ENCODE data around the gene GPBP1.

GPBP1 gene

DNA sequence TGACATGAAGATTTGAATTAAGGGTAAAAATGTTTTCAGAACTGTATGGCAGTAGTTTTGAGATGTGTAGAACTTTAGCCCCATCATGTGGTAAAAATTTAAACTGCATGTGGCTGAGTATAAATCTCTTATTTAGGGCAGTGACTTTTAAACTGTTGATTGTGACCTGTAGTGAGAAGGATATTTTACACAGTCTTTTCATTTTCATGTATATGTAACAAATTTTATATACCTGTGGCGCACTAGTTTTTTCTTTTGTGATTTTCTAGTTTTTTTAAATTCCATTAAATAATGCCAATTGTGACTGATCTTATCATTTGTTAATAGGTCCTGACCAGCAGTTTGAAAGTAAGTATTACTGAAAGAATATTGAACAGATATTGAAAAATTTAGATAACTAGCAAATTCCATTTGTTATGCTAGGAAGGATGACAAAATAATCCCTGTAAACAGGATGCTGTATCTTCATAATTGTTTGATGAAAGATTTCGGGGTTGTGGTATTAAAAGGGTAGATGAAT is 47.2 kb downstream of the GPBP1 start:
- no peaks in the 10 kb centered on the region for H3K4me1 ChIP-seq (ENCODE audit: insufficient read depth, low read length)
- no peaks in the 10 kb centered on the region for H3K9me3 ChIP-seq (ENCODE audit: insufficient read depth, low read depth, low read length)
- no peak overlapping the region for H3K4me3 ChIP-seq (ENCODE audit: low read length)
- H3K36me3 ChIP-seq (ENCODE audit: insufficient read depth, low read depth, low read length) = peaks cover 33% of the 10 kb centered on the region
- H3K9ac ChIP-seq (ENCODE audit: low read depth, low read length) = no peak overlapping the region
- H3K27me3 ChIP-seq (ENCODE audit: insufficient read depth, low read length) = no peaks in the 10 kb centered on the region
- no peak overlapping the region for H3K27ac ChIP-seq (ENCODE audit: low read length)

GRCh38 chr5:57225553-57225952 is 51.7 kb downstream of the GPBP1 start:
- Histone ChIP-seq H3K27me3 (ENCODE audit: insufficient read depth, low read length) (no peaks in the 10 kb centered on the region), H3K4me1 (ENCODE audit: insufficient read depth, low read length) (no peaks in the 10 kb centered on the region), H3K9me3 (ENCODE audit: insufficient read depth, low read depth, low read length) (no peaks in the 10 kb centered on the region), H3K9ac (ENCODE audit: low read depth, low read length) (no peak overlapping the region), H3K36me3 (ENCODE audit: insufficient read depth, low read depth, low read length) (peaks cover 21% of the 10 kb centered on the region), H3K4me3 (ENCODE audit: low read length) (no peak overlapping the region), H3K27ac (ENCODE audit: low read length) (no peak overlapping the region)

- no peak overlapping the region for H3K4me3 ChIP-seq (ENCODE audit: low read length)
- no peaks in the 10 kb centered on the region for H3K4me1 ChIP-seq (ENCODE audit: insufficient read depth, low read length)
- H3K27me3 ChIP-seq (ENCODE audit: insufficient read depth, low read length) = no peaks in the 10 kb centered on the region
- H3K9me3 ChIP-seq (ENCODE audit: insufficient read depth, low read depth, low read length) = peaks cover 9% of the 10 kb centered on the region; the same call in 1 of the 2 replicates
- peaks cover 48% of the 10 kb centered on the region for H3K36me3 ChIP-seq (ENCODE audit: insufficient read depth, low read depth, low read length)
- no peak overlapping the region for H3K9ac ChIP-seq (ENCODE audit: low read depth, low read length)
- no peak overlapping the region for H3K27ac ChIP-seq (ENCODE audit: low read length)
Measured at GRCh38 chr5:57229313-57229712, 55.5 kb downstream of the GPBP1 start.

- no peak overlapping the region for H3K4me3 ChIP-seq (ENCODE audit: low read length)
- H3K36me3 ChIP-seq (ENCODE audit: insufficient read depth, low read depth, low read length) = peaks cover 61% of the 10 kb centered on the region
- no peak overlapping the region for H3K9ac ChIP-seq (ENCODE audit: low read depth, low read length)
- H3K27me3 ChIP-seq (ENCODE audit: insufficient read depth, low read length) = no peaks in the 10 kb centered on the region
- H3K4me1 ChIP-seq (ENCODE audit: insufficient read depth, low read length) = peaks cover 9% of the 10 kb centered on the region; the same call in 1 of the 2 replicates
- H3K27ac ChIP-seq (ENCODE audit: low read length) = no peak overlapping the region
- H3K9me3 ChIP-seq (ENCODE audit: insufficient read depth, low read depth, low read length) = peaks cover 9% of the 10 kb centered on the region; the same call in 1 of the 2 replicates
Measured at GRCh38 chr5:57231607-57232006, 57.7 kb downstream of the GPBP1 start.

DNA sequence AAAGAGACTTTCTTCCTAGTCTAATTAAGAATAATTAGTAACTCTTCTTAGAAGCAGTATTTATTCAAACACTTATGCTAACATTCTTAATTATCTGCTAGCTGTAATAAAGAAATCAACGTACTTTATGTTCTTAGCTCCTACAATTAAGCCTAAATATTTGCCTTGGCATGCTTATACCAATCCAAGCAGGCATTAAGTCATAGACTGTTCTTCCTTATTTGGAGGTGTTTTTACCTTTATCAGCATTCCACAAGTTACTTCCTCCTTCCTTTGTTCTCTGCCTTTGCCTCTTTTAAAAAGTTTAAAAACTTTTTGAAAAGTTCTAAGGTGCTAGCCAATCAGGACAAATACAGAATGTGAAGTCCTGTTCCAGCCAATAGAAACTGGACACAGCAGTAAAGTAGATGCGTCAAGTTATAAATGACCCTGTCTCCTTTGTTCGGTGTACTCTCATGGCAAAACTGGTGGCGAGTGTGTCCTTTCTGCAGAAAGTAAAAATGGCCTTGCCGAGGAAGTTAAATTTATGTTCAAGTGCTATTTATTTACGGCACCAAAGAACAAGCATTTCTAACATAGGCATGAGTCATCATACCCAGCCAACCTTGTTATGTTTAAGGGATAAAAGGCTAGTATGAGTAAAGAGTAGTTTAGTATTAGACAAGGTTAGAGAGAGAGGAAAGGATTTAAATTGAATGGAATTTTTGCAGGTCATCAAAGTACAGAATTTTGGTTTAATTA is 58.6 kb downstream of the GPBP1 start:
- Histone ChIP-seq H3K9me3 (ENCODE audit: insufficient read depth, low read depth, low read length) (peaks cover 9% of the 10 kb centered on the region; the same call in 1 of the 2 replicates), H3K36me3 (ENCODE audit: insufficient read depth, low read depth, low read length) (peaks cover 69% of the 10 kb centered on the region), H3K27ac (ENCODE audit: low read length) (no peak overlapping the region), H3K27me3 (ENCODE audit: insufficient read depth, low read length) (no peaks in the 10 kb centered on the region), H3K4me1 (ENCODE audit: insufficient read depth, low read length) (peaks cover 17% of the 10 kb centered on the region; the same call in 1 of the 2 replicates), H3K9ac (ENCODE audit: low read depth, low read length) (no peak overlapping the region), H3K4me3 (ENCODE audit: low read length) (no peak overlapping the region)

GRCh38 chr5:57243286-57244137 is 69.7 kb downstream of the GPBP1 start:
- H3K36me3 ChIP-seq (ENCODE audit: insufficient read depth, low read depth, low read length) = peaks cover 57% of the 10 kb centered on the region
- no peaks in the 10 kb centered on the region; the same call in 1 of the 2 replicates for H3K4me1 ChIP-seq (ENCODE audit: insufficient read depth, low read length)
- no peak overlapping the region for H3K4me3 ChIP-seq (ENCODE audit: low read length)
- no peaks in the 10 kb centered on the region for H3K9me3 ChIP-seq (ENCODE audit: insufficient read depth, low read depth, low read length)
- H3K9ac ChIP-seq (ENCODE audit: low read depth, low read length) = no peak overlapping the region
- no peak overlapping the region for H3K27ac ChIP-seq (ENCODE audit: low read length)
- no peaks in the 10 kb centered on the region for H3K27me3 ChIP-seq (ENCODE audit: insufficient read depth, low read length)

- H3K9ac ChIP-seq (ENCODE audit: low read depth, low read length) = no peak overlapping the region
- H3K4me3 ChIP-seq (ENCODE audit: low read length) = no peak overlapping the region
- H3K4me1 ChIP-seq (ENCODE audit: insufficient read depth, low read length) = no peaks in the 10 kb centered on the region; the same call in 1 of the 2 replicates
- H3K9me3 ChIP-seq (ENCODE audit: insufficient read depth, low read depth, low read length) = no peaks in the 10 kb centered on the region; the same call in 1 of the 2 replicates
- no peak overlapping the region for H3K27ac ChIP-seq (ENCODE audit: low read length)
- no peaks in the 10 kb centered on the region for H3K27me3 ChIP-seq (ENCODE audit: insufficient read depth, low read length)
- H3K36me3 ChIP-seq (ENCODE audit: insufficient read depth, low read depth, low read length) = peaks cover 58% of the 10 kb centered on the region
Measured at GRCh38 chr5:57244331-57244730, 70.5 kb downstream of the GPBP1 start.

DNA sequence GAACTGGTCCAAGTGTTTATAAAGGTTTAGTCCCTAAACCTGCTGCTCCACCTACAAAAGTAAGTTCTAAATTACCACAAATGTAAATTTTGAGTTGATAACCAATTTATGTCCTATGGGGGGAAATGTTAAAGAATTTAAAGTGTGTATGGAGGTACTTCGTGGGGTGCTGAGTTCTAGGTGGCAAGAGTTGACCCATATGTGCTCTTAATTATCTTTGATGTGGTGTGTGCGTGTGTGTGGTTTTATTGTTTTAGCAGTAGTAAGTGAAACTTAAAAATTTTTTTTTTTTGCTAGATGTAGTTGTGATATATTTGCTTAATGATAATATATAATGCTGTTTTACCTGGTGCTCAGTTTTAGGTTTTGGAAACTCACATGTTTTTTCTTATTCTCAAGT is 72.6 kb downstream of the GPBP1 start:
- no peak overlapping the region for H3K9ac ChIP-seq (ENCODE audit: low read depth, low read length)
- H3K4me1 ChIP-seq (ENCODE audit: insufficient read depth, low read length) = no peaks in the 10 kb centered on the region; the same call in 1 of the 2 replicates
- H3K27ac ChIP-seq (ENCODE audit: low read length) = no peak overlapping the region
- H3K36me3 ChIP-seq (ENCODE audit: insufficient read depth, low read depth, low read length) = peaks cover 72% of the 10 kb centered on the region
- no peaks in the 10 kb centered on the region for H3K27me3 ChIP-seq (ENCODE audit: insufficient read depth, low read length)
- no peak overlapping the region for H3K4me3 ChIP-seq (ENCODE audit: low read length)
- no peaks in the 10 kb centered on the region; the same call in 1 of the 2 replicates for H3K9me3 ChIP-seq (ENCODE audit: insufficient read depth, low read depth, low read length)

GRCh38 chr5:57247765-57248164 is 73.9 kb downstream of the GPBP1 start:
- H3K9me3 ChIP-seq (ENCODE audit: insufficient read depth, low read depth, low read length) = no peaks in the 10 kb centered on the region; the same call in 1 of the 2 replicates
- no peak overlapping the region for H3K27ac ChIP-seq (ENCODE audit: low read length)
- no peaks in the 10 kb centered on the region; the same call in 1 of the 2 replicates for H3K4me1 ChIP-seq (ENCODE audit: insufficient read depth, low read length)
- no peak overlapping the region for H3K4me3 ChIP-seq (ENCODE audit: low read length)
- peaks cover 74% of the 10 kb centered on the region for H3K36me3 ChIP-seq (ENCODE audit: insufficient read depth, low read depth, low read length)
- H3K9ac ChIP-seq (ENCODE audit: low read depth, low read length) = no peak overlapping the region
- H3K27me3 ChIP-seq (ENCODE audit: insufficient read depth, low read length) = no peaks in the 10 kb centered on the region

DNA sequence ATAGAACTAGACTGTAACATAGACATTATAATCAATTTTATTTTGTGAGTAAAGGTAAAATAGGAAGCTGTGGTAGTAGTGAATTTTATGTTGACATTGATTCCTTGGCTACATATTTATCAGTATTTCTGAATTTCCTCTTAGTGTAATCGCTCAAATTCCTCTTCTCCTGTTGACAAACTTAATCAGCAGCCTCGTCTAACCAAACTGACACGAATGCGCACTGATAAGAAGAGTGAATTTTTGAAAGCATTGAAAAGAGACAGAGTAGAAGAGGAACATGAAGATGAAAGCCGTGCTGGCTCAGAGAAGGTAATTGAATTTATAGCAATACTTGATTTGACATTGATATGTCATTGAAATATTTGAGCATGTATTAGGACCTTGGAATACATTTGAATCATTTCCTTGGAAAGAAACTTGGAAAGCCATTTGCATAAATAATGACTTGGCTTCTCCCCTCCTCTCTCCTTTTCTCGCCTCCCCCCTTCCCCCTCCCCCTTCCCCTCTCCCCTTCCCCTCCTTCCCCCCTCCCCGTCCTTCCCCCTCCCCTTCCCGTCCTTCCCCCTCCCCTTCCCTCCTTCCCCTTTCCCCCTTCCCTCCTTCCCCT is 75.5 kb downstream of the GPBP1 start:
- Histone ChIP-seq H3K27me3 (ENCODE audit: insufficient read depth, low read length) (no peaks in the 10 kb centered on the region), H3K4me3 (ENCODE audit: low read length) (no peak overlapping the region), H3K9ac (ENCODE audit: low read depth, low read length) (no peak overlapping the region), H3K36me3 (ENCODE audit: insufficient read depth, low read depth, low read length) (peaks cover 90% of the 10 kb centered on the region), H3K4me1 (ENCODE audit: insufficient read depth, low read length) (no peaks in the 10 kb centered on the region), H3K9me3 (ENCODE audit: insufficient read depth, low read depth, low read length) (no peaks in the 10 kb centered on the region; the same call in 1 of the 2 replicates), H3K27ac (ENCODE audit: low read length) (no peak overlapping the region)

- H3K27ac ChIP-seq (ENCODE audit: low read length) = no peak overlapping the region
- no peak overlapping the region for H3K9ac ChIP-seq (ENCODE audit: low read depth, low read length)
- H3K4me1 ChIP-seq (ENCODE audit: insufficient read depth, low read length) = no peaks in the 10 kb centered on the region
- peaks cover 98% of the 10 kb centered on the region for H3K36me3 ChIP-seq (ENCODE audit: insufficient read depth, low read depth, low read length)
- H3K4me3 ChIP-seq (ENCODE audit: low read length) = no peak overlapping the region
- no peaks in the 10 kb centered on the region for H3K9me3 ChIP-seq (ENCODE audit: insufficient read depth, low read depth, low read length)
- H3K27me3 ChIP-seq (ENCODE audit: insufficient read depth, low read length) = no peaks in the 10 kb centered on the region
Measured at GRCh38 chr5:57258052-57258451, 84.2 kb downstream of the GPBP1 start.

Measured in iPS-20b (cell line).